HepG2 (cell line): Measurements from ENCODE around the gene CAMKV.

Source experiments
- CTCF ChIP-seq: sonication (generic); formaldehyde crosslinking; IDR thresholded peaks from 2 replicates; pipeline ENCODE4 v1.5.0; 2020; ENCODE audit warnings: mild to moderate bottlenecking, missing genetic modification reagents, moderate library complexity
- ZNF704 ChIP-seq: sonication (generic); formaldehyde crosslinking; IDR thresholded peaks from 2 replicates; pipeline ENCODE4 v1.8.1; 2023; ENCODE audit warnings: mild to moderate bottlenecking, inconsistent platforms, moderate library complexity, missing genetic modification reagents, borderline replicate concordance

- TF ChIP-seq CTCF (CRISPR knock-in tag) (0 out of 2 replicates have a peak, but pooled peaks have one; percentile 9), ZNF704 (CRISPR knock-in tag) (no peak)
Measured at GRCh38 chr3:49813497-49814174, 56.1 kb downstream of the CAMKV start, which contains the start of gene UBA7.
